IPS DF 6.9 (cell line): ENCODE measurements around the gene PCSK7.

ENCODE experiments used
- DNase-seq: peaks from one replicate; pipeline ENCODE4 v3.0.0-alpha.2; 2013; ENCODE audit warnings: low read depth, low spot score
- H3K27ac ChIP-seq: one replicate; pipeline ENCODE4 v1.5.1; 2013; ENCODE audit warnings: low read length, control low read depth
- H3K27me3 ChIP-seq: 2 replicates; pipeline ENCODE4 v1.6.1; 2013; ENCODE audit warnings: mild to moderate bottlenecking, low read length; ENCODE audit not compliant: control insufficient read depth, insufficient read depth
- H3K36me3 ChIP-seq: 2 replicates; pipeline ENCODE4 v1.6.1; 2013; ENCODE audit warnings: low read length; ENCODE audit not compliant: control insufficient read depth, insufficient read depth
- H3K4me1 ChIP-seq: 2 replicates; pipeline ENCODE4 v1.6.1; 2013; ENCODE audit warnings: low read length; ENCODE audit not compliant: control insufficient read depth, insufficient read depth
- H3K4me3 ChIP-seq: 2 replicates; pipeline ENCODE4 v1.5.1; 2013; ENCODE audit warnings: mild to moderate bottlenecking, low read length
- H3K9me3 ChIP-seq: 2 replicates; pipeline ENCODE4 v1.6.1; 2013; ENCODE audit warnings: low read length, inconsistent platforms; ENCODE audit not compliant: control insufficient read depth, insufficient read depth
- WGBS: extraction: QIAGEN DNeasy Blood & Tissue Kit; methylation state at CpG from one replicate; pipeline ENCODE4 v1.1.7; 2013; ENCODE audit warnings: mixed read lengths, missing lambda C conversion rate; ENCODE audit not compliant: insufficient read length, insufficient coverage; 5-methylcytosine and 5-hydroxymethylcytosine counted together

PCSK7 gene

GRCh38 chr11:117175781-117176180 is 56.1 kb downstream of the PCSK7 start:
- DNase-seq = no peak

GRCh38 chr11:117175104-117175503 is 56.8 kb downstream of the PCSK7 start:
- peaks cover 3% of the 10 kb centered on the region; the same call in 1 of the 2 replicates for H3K4me1 ChIP-seq
- no CpG with 5 or more reads among the region's 7 CpGs for WGBS

More at GRCh38 chr11:117175781-117176180, 56.1 kb downstream of the PCSK7 start:
- Histone ChIP-seq H3K4me1 (peaks cover 3% of the 10 kb centered on the region; the same call in 1 of the 2 replicates), H3K27me3 (no peaks in the 10 kb centered on the region), H3K27ac (no peak overlapping the region), H3K9me3 (no peaks in the 10 kb centered on the region), H3K4me3 (no peak overlapping the region), H3K36me3 (peaks cover 3% of the 10 kb centered on the region; the same call in 1 of the 2 replicates)
- WGBS = no CpG with 5 or more reads among the region's 5 CpGs

GRCh38 chr11:117172724-117173421 is 59.0 kb downstream of the PCSK7 start:
- Histone ChIP-seq H3K27ac (no peak overlapping the region), H3K9me3 (no peaks in the 10 kb centered on the region), H3K27me3 (no peaks in the 10 kb centered on the region), H3K4me1 (no peaks in the 10 kb centered on the region), H3K4me3 (no peak overlapping the region), H3K36me3 (peaks cover 3% of the 10 kb centered on the region; the same call in 1 of the 2 replicates)
- no CpG with 5 or more reads among the region's 14 CpGs for WGBS
- DNase-seq = no peak

More at GRCh38 chr11:117175104-117175503, 56.8 kb downstream of the PCSK7 start:
- Histone ChIP-seq H3K36me3 (peaks cover 3% of the 10 kb centered on the region; the same call in 1 of the 2 replicates), H3K4me3 (no peak overlapping the region), H3K27ac (no peak overlapping the region), H3K9me3 (no peaks in the 10 kb centered on the region), H3K27me3 (no peaks in the 10 kb centered on the region)
- no peak for DNase-seq

GRCh38 chr11:117171404-117172061 is 60.3 kb downstream of the PCSK7 start:
- Histone ChIP-seq H3K4me3 (no peak overlapping the region), H3K27me3 (no peaks in the 10 kb centered on the region), H3K9me3 (no peaks in the 10 kb centered on the region), H3K27ac (no peak overlapping the region), H3K36me3 (peaks cover 7% of the 10 kb centered on the region; the same call in 1 of the 2 replicates), H3K4me1 (no peaks in the 10 kb centered on the region)
- WGBS = no CpG with 5 or more reads among the region's 14 CpGs
- DNase-seq = no peak

- no peaks in the 10 kb centered on the region for H3K9me3 ChIP-seq
- H3K36me3 ChIP-seq = peaks cover 7% of the 10 kb centered on the region; the same call in 1 of the 2 replicates
- DNase-seq = no peak
- H3K27ac ChIP-seq = no peak overlapping the region
- no peaks in the 10 kb centered on the region for H3K27me3 ChIP-seq
- no CpG with 5 or more reads among the region's 2 CpGs for WGBS
- no peaks in the 10 kb centered on the region for H3K4me1 ChIP-seq
- H3K4me3 ChIP-seq = no peak overlapping the region
Measured at GRCh38 chr11:117171007-117171403, 60.9 kb downstream of the PCSK7 start.

GRCh38 chr11:117170210-117170609 is 61.7 kb downstream of the PCSK7 start:
- Histone ChIP-seq H3K4me3 (no peak overlapping the region), H3K27me3 (no peaks in the 10 kb centered on the region), H3K27ac (no peak overlapping the region), H3K9me3 (no peaks in the 10 kb centered on the region), H3K4me1 (no peaks in the 10 kb centered on the region), H3K36me3 (peaks cover 7% of the 10 kb centered on the region; the same call in 1 of the 2 replicates)
- no CpG with 5 or more reads among the region's 9 CpGs for WGBS
- DNase-seq = no peak

GRCh38 chr11:117169736-117170135 is 62.1 kb downstream of the PCSK7 start:
- DNase-seq = no peak
- H3K9me3 ChIP-seq = no peaks in the 10 kb centered on the region
- no peak overlapping the region for H3K4me3 ChIP-seq
- no peak overlapping the region for H3K27ac ChIP-seq
- H3K27me3 ChIP-seq = no peaks in the 10 kb centered on the region
- H3K4me1 ChIP-seq = no peaks in the 10 kb centered on the region
- H3K36me3 ChIP-seq = peaks cover 7% of the 10 kb centered on the region; the same call in 1 of the 2 replicates
- WGBS = no CpG with 5 or more reads among the region's 2 CpGs

- Histone ChIP-seq H3K9me3 (no peaks in the 10 kb centered on the region), H3K4me1 (no peaks in the 10 kb centered on the region), H3K4me3 (no peak overlapping the region), H3K36me3 (peaks cover 12% of the 10 kb centered on the region; the same call in 1 of the 2 replicates), H3K27me3 (no peaks in the 10 kb centered on the region), H3K27ac (no peak overlapping the region)
- no peak for DNase-seq
- no CpG with 5 or more reads among the region's 1 CpG for WGBS
Measured at GRCh38 chr11:117166491-117166890, 65.4 kb downstream of the PCSK7 start.

- H3K4me3 ChIP-seq = no peak overlapping the region
- H3K27me3 ChIP-seq = no peaks in the 10 kb centered on the region
- WGBS = no CpG with 5 or more reads among the region's 2 CpGs
- peaks cover 7% of the 10 kb centered on the region; the same call in 1 of the 2 replicates for H3K36me3 ChIP-seq
- H3K4me1 ChIP-seq = no peaks in the 10 kb centered on the region
- H3K9me3 ChIP-seq = no peaks in the 10 kb centered on the region
- DNase-seq = no peak
- H3K27ac ChIP-seq = no peak overlapping the region
Measured at GRCh38 chr11:117160826-117161225, 71.0 kb downstream of the PCSK7 start.

- Histone ChIP-seq H3K27me3 (no peaks in the 10 kb centered on the region), H3K9me3 (no peaks in the 10 kb centered on the region), H3K4me1 (no peaks in the 10 kb centered on the region), H3K27ac (no peak overlapping the region), H3K4me3 (no peak overlapping the region), H3K36me3 (peaks cover 10% of the 10 kb centered on the region; the same call in 1 of the 2 replicates)
- no peak for DNase-seq
- WGBS = no CpG with 5 or more reads among the region's 2 CpGs
Measured at GRCh38 chr11:117159892-117160291, 72.0 kb downstream of the PCSK7 start.
